ENCODE results near the gene AP1S1. TPM values are rescaled to one million over a fixed set of nuclear protein-coding genes. Genes with fewer than 3 reads are reported as not detected.
A peak's percentile ranks its signal among the peaks of the same experiment; 100 is the strongest.

Gene AP1S1
- total RNA-seq, 1 donor from 2014 or later: 10.7 TPM

DNA sequence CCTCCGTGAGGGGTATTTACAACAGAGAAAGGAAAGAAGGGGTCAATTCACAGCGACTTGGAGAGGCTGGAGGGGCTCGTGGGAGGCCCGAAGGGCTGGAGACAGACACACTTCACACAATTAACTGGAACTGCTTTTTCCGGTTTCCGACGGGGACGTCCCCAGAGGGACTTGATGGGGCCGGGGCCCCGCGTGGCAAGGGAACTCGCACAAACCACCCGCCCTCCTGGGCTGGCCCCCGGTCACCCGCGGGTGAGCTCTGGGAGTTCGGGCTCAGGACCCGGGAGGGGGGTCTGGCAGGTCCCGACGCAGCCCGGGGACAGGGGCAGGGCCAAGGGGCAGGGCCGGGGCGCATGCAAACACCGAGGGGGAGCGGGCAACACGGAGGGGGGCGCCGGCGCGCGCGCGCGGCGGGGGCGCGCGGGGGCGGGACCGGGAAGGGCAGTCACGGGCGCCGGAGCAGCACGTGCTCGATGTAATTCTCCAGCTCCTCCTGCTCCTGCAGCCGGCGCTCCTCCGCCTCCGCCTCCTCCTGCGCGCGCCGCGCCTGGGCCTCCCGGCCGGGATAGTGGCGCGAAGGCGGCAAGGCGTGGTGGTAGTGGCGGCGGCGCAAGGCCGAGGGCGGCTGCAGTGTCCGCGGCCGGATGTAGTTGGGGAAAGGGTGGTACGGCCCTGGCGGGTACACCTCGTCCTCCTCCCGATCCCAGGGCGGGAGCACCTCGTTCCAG, 8.4 kb downstream of the AP1S1 start:
- Histone ChIP-seq H3K4me1 (peaks cover 41% of the 10 kb centered on the region), H3K27ac (replicated peaks) (peak overlapping the region; percentile 52), H3K36me3 (peaks cover 27% of the 10 kb centered on the region), H3K4me3 (peak overlapping the region; percentile 55), H3K9me3 (replicated peaks) (no peaks in the 10 kb centered on the region), H3K27me3 (ENCODE audit: low read depth) (peaks cover 85% of the 10 kb centered on the region)
- peak; percentile 27 for DNase-seq
- TF ChIP-seq, protein P1, sequence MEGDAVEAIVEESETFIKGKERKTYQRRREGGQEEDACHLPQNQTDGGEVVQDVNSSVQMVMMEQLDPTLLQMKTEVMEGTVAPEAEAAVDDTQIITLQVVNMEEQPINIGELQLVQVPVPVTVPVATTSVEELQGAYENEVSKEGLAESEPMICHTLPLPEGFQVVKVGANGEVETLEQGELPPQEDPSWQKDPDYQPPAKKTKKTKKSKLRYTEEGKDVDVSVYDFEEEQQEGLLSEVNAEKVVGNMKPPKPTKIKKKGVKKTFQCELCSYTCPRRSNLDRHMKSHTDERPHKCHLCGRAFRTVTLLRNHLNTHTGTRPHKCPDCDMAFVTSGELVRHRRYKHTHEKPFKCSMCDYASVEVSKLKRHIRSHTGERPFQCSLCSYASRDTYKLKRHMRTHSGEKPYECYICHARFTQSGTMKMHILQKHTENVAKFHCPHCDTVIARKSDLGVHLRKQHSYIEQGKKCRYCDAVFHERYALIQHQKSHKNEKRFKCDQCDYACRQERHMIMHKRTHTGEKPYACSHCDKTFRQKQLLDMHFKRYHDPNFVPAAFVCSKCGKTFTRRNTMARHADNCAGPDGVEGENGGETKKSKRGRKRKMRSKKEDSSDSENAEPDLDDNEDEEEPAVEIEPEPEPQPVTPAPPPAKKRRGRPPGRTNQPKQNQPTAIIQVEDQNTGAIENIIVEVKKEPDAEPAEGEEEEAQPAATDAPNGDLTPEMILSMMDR (IDR thresholded peaks at IDR 0.05; ENCODE audit: borderline replicate concordance): no peak
- intact Hi-C loops (cut with micrococcal nuclease): no loop called here

DNA sequence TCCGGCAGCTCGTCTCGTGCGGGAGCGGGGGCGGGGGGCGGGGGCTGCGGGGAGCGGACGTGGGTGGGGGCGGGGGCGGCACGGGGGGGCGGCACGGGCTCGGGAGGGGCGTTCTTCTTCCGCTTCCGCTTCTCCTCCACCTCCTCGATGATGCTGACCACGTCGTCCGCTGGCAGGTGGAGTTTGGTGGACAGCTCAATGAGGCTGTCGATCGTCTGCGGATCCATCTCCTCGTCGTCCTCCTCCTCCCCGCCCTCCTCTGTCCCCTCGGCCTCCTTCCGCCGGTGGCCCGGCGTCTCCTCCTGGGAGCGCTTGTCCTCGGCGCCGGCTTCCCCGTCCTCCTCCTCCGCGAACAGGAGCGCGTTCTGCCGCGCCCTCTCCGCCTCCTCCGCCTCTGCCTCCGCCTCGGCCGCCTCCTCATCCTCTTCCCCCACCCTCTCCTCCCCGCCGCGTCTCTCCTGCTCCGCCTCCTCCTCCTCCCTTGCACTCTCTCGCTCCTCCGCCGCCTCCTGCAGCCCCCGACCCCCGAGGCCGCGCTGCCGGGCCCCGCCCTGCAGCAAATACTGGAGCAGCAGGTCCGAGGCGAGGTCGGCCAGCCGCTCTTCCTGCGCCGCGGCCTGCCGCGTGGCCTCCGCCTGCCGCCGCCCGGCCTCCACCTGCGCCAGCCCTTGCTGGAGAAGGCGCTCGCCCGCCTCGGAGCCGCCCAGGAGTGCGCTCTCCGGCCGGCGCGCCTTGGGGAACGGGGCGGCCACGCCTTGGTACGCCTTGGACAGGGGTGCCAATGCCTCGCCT, 9.2 kb downstream of the AP1S1 start:
- no peaks in the 10 kb centered on the region for H3K9me3 ChIP-seq (replicated peaks)
- peaks cover 19% of the 10 kb centered on the region for H3K36me3 ChIP-seq
- intact Hi-C loops (cut with micrococcal nuclease): no loop called here
- peaks cover 93% of the 10 kb centered on the region for H3K27me3 ChIP-seq (ENCODE audit: low read depth)
- DNase-seq: no peak
- H3K27ac ChIP-seq (replicated peaks): peak overlapping the region; percentile 33
- TF ChIP-seq, protein P1 (IDR thresholded peaks at IDR 0.05; ENCODE audit: borderline replicate concordance): no peak
- H3K4me3 ChIP-seq: peak overlapping the region; percentile 55
- H3K4me1 ChIP-seq: peaks cover 41% of the 10 kb centered on the region

DNA sequence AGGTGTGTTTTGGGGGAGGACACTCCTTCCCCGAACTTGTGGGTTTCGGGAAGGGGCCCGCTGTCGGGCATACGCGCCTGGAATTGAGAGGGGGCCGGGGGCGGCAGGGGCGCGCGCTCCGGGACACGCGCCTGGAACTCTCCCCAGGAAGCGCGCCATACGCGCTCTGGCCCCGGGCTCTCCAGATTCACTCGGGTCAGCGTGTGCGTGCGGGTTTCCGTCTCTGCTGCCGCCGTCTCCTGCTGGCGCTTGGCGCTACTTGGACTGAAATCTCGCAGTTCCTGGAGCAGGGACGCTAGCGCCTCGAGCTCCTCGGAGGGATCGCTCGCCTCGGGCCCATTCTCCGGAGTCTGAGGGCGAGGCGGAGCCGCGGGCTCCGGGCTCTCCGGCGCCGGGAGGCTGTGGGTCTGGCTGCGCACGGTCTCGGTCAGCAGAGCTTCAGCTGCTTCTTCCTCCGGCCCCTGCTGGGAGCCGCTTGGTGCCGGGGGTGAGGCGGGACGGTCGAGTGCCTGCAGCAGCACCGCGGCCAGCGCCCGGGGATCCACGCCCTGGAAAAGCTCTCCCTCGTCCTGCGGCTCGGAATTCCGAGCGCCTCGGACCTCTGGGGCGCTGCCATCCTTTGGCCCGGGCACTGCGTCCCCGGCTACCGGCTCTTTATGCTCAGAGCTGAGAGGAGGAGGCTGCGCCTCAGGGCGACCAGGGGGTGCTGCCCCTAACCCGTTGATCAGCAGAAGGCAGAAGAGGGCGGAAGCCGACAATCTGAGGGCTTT, 10.0 kb downstream of the AP1S1 start:
- Histone ChIP-seq H3K27ac (replicated peaks) (no peak overlapping the region), H3K27me3 (ENCODE audit: low read depth) (peaks cover 93% of the 10 kb centered on the region), H3K4me1 (peaks cover 41% of the 10 kb centered on the region), H3K4me3 (peak overlapping the region; percentile 55), H3K9me3 (replicated peaks) (no peaks in the 10 kb centered on the region), H3K36me3 (peaks cover 12% of the 10 kb centered on the region)
- intact Hi-C loops (cut with micrococcal nuclease): no loop called here
- TF ChIP-seq, protein P1 (IDR thresholded peaks at IDR 0.05; ENCODE audit: borderline replicate concordance): no peak
- DNase-seq: no peak

DNA sequence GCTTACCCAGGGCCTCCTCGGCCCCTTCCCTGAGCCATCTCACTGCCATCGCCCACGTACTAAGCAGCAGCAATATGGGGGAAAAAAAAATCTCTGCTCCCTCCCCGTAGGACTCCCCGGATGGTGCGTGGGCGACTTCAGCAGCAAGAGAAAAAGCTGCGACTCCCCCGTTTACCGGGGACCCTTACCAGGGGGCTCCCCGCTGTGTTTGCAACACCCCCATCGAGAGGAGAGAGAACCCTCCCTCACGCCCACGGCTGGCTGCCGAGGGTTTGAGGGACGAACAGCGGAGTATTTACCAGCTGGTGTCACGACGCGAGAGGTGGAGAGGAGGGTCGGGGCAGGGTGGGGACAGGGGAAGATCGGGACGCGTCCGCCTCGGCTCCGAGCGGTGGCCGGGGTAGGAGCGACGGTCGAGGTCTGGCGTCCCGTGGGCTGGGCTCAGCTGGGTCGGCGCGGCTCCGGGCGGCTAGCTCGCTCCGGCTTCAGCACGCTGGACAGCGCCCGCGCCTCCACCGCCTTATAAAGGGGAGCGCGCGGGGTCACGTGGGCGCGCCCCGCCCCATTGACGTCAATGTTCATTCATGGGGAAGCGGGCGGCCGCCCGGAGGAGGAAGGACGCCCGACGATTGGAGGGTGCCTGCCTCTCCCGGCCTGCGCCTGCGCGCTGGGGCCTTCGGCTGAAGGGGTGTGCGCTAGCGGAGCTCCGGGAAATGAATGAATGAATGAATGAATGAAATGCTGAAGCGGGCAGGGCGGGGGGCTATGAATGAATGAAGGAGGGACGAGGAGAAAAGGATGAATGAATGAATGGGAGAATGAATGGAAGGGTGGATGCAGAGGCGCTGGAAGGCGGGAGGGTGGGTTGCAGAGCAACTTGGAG, 11.0 kb downstream of the AP1S1 start, which contains the start of gene VGF:
Gene VGF, minus strand, starts transcription at position 495 of the 883 bp plus-strand sequence. CDS start 726 bp downstream, outside the sequence.
- peak; percentile 91 for DNase-seq
- TF ChIP-seq, protein P1 (IDR thresholded peaks at IDR 0.05; ENCODE audit: borderline replicate concordance): no peak
- H3K9me3 ChIP-seq (replicated peaks): no peaks in the 10 kb centered on the region
- H3K27ac ChIP-seq (replicated peaks): no peak within 1 kb of the TSS
- peaks cover 50% of the 10 kb centered on the region for H3K4me1 ChIP-seq
- H3K36me3 ChIP-seq: peaks cover 3% of the 10 kb centered on the region
- H3K4me3 ChIP-seq: peak within 1 kb of the TSS; percentile 55
- intact Hi-C loops (cut with micrococcal nuclease): no loop called here
- peaks cover 100% of the 10 kb centered on the region for H3K27me3 ChIP-seq (ENCODE audit: low read depth)
